RWPE2 (cell line): Measurements from ENCODE around the gene ZBP1.
A peak's percentile ranks its signal among the peaks of the same experiment; 100 is the strongest.

Source experiments
- ATAC-seq: fragments of 200-7000 bp; cut with Tn5 transposase; 3 replicates; pipeline ENCODE4 v1.9.1; 2021; ENCODE audit warnings: low read depth
- DNase-seq: peaks from one replicate; pipeline ENCODE4 v3.0.0-alpha.2; 2020; ENCODE audit warnings: low spot score
- H3K27ac ChIP-seq: fragments of 450-650 bp; 2 replicates; pipeline ENCODE4 v1.5.1; 2017; ENCODE audit warnings: mild to moderate bottlenecking; ENCODE audit not compliant: poor library complexity, severe bottlenecking
- H3K27me3 ChIP-seq: fragments of 250-450 bp; sonication (Bioruptor Pico); 2 replicates; pipeline ENCODE4 v1.5.1; 2021; ENCODE audit warnings: mild to moderate bottlenecking, moderate library complexity; ENCODE audit not compliant: insufficient read depth, poor library complexity, severe bottlenecking
- H3K36me3 ChIP-seq: fragments of 250-450 bp; sonication (Bioruptor Pico); 2 replicates; pipeline ENCODE4 v1.5.1; 2020; ENCODE audit warnings: low read depth, mild to moderate bottlenecking, moderate library complexity
- H3K4me1 ChIP-seq: fragments of 250-450 bp; sonication (Bioruptor Pico); 2 replicates; pipeline ENCODE4 v1.5.1; 2021; ENCODE audit warnings: mild to moderate bottlenecking, moderate library complexity; ENCODE audit not compliant: insufficient read depth, poor library complexity, severe bottlenecking
- H3K4me3 ChIP-seq: fragments of 250-450 bp; sonication (Bioruptor Pico); 2 replicates; pipeline ENCODE4 v1.5.1; 2021; ENCODE audit warnings: mild to moderate bottlenecking, moderate library complexity; ENCODE audit not compliant: severe bottlenecking
- H3K9me3 ChIP-seq: fragments of 250-450 bp; sonication (Bioruptor Pico); 2 replicates; pipeline ENCODE4 v1.5.1; 2021; ENCODE audit warnings: mild to moderate bottlenecking, moderate library complexity; ENCODE audit not compliant: severe bottlenecking
- CTCF ChIP-seq: fragments of 450-650 bp; IDR thresholded peaks from one replicate; pipeline ENCODE4 v1.5.1; 2017; ENCODE audit warnings: mild to moderate bottlenecking, moderate library complexity; ENCODE audit not compliant: poor library complexity, severe bottlenecking

The ZBP1 gene

GRCh38 chr20:57605045-57605444 lies 15.2 kb downstream of the ZBP1 start:
- no peaks in the 10 kb centered on the region for H3K36me3 ChIP-seq
- DNase-seq = no peak
- no peak overlapping the region for H3K4me3 ChIP-seq
- no peak overlapping the region for H3K27ac ChIP-seq
- no peak for TF ChIP-seq CTCF
- H3K4me1 ChIP-seq = no peaks in the 10 kb centered on the region
- H3K9me3 ChIP-seq = no peaks in the 10 kb centered on the region
- peaks cover 17% of the 10 kb centered on the region for H3K27me3 ChIP-seq
- ATAC-seq = no peak

- Histone ChIP-seq H3K4me3 (no peak overlapping the region), H3K4me1 (no peaks in the 10 kb centered on the region), H3K27ac (no peak overlapping the region), H3K27me3 (peaks cover 10% of the 10 kb centered on the region), H3K9me3 (no peaks in the 10 kb centered on the region), H3K36me3 (no peaks in the 10 kb centered on the region)
- ATAC-seq (no peak), DNase-seq (no peak)
- TF ChIP-seq CTCF = no peak
Observed at GRCh38 chr20:57603120-57603519, 17.1 kb downstream of the ZBP1 start.

- Histone ChIP-seq H3K4me3 (no peak overlapping the region), H3K4me1 (no peaks in the 10 kb centered on the region), H3K27me3 (no peaks in the 10 kb centered on the region), H3K27ac (no peak overlapping the region), H3K9me3 (no peaks in the 10 kb centered on the region), H3K36me3 (no peaks in the 10 kb centered on the region)
- DNase-seq (no peak), ATAC-seq (no peak)
- TF ChIP-seq CTCF = no peak
Observed at GRCh38 chr20:57601737-57602136, 18.5 kb downstream of the ZBP1 start.

GRCh38 chr20:57601211-57601570 lies 19.0 kb downstream of the ZBP1 start:
- H3K27ac ChIP-seq = no peak overlapping the region
- TF ChIP-seq CTCF = no peak

DNA sequence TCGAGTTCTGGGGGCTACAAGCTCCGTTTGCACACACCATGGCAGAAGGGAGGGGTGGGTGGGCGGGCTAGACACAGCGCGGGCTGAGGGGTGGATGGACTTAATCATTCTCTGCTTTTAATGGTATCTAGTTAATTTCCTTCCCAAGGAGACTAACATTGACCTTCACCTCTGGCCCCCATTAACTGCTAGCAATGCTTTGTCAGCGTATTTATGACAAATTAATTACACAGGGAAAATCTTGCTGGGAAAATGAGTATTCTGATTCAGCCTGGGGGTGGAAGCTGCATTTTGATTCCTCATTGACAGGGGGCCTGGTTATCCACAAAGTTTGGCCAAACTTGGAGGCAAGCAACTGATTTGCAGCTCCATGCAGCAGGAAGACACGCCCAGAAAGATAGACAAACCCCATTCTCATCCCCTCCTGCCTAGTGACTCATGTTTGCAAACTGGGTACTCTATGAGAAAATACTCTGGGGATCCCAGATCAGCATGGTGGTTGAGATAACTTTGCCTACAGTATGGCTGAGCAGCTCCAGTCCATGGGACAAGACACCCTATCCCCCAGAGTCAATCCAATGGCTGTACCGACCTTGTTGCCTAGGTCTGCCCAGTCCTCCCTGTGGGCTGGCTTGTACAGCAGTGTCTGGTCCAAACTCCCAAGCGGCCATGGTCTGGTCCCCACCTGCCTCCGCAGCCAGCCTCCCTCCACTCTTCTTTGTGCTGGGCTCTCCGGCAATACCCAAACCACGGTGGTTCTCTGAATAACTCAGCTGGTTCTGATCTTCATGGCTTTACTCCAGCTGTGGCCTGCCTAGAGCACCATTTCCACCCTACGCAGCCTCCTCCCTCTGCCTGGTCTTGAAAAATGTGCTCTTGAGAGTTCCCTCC lies 19.7 kb downstream of the ZBP1 start:
- no peaks in the 10 kb centered on the region for H3K27me3 ChIP-seq
- no peaks in the 10 kb centered on the region for H3K9me3 ChIP-seq
- no peaks in the 10 kb centered on the region for H3K36me3 ChIP-seq
- H3K27ac ChIP-seq = no peak overlapping the region
- no peak for DNase-seq
- H3K4me3 ChIP-seq = no peak overlapping the region
- peak; percentile 65 for ATAC-seq
- TF ChIP-seq CTCF = no peak
- no peaks in the 10 kb centered on the region for H3K4me1 ChIP-seq

More at GRCh38 chr20:57601211-57601570, 19.0 kb downstream of the ZBP1 start:
- Histone ChIP-seq H3K4me3 (no peak overlapping the region), H3K9me3 (no peaks in the 10 kb centered on the region), H3K27me3 (no peaks in the 10 kb centered on the region), H3K36me3 (no peaks in the 10 kb centered on the region), H3K4me1 (no peaks in the 10 kb centered on the region)
- ATAC-seq = no peak
- no peak for DNase-seq
